ENCODE results near the gene CHST13. TPM values are rescaled to one million over a fixed set of nuclear protein-coding genes. Genes with fewer than 3 reads are reported as not detected.

The CHST13 gene
- total and polyA plus RNA-seq, 2 donors (not counting 3 experiments of a cell fraction or from before 2014, with no cell fraction given), result 0.04 TPM; not detected in 1

- no peaks in the 10 kb centered on the region for H3K4me1 ChIP-seq (ENCODE audit: control insufficient read depth, extremely low read depth, insufficient read depth, low read length)
- peaks cover 13 to 17% of the 10 kb centered on the region in 2 experiments for H3K27me3 ChIP-seq (ENCODE audit: control insufficient read depth in 2 of 2, insufficient read depth in 2 of 2, low read length in 2 of 2)
- no peaks in the 10 kb centered on the region for H3K9me3 ChIP-seq (replicated peaks; ENCODE audit: control insufficient read depth, insufficient read depth, low read length)
- no peak overlapping the region for H3K4me3 ChIP-seq (replicated peaks in 1 of 3; ENCODE audit: insufficient read depth in 1 of 3, low read depth in 1 of 3, low read length in 3 of 3)
- no peaks in the 10 kb centered on the region for H3K79me2 ChIP-seq (ENCODE audit: control insufficient read depth, insufficient read depth, low read length)
- no peak for DNase-seq (ENCODE audit: low read depth, low spot score)
- no peak overlapping the region for H2AFZ ChIP-seq (ENCODE audit: low read depth, low read length)
- dilution Hi-C loops (cut with MboI; ENCODE audit: extremely low pct_ligation_motif_present, low sequenced_read_pairs), result no loop called here
- FAIRE-seq, result no peak
- BruUV-seq (replicated peaks), result no TSS peak
- no peaks in the 10 kb centered on the region for H3K9me1 ChIP-seq (replicated peaks; ENCODE audit: control insufficient read depth, extremely low read depth, insufficient read depth, low read length)
- no peaks in the 10 kb centered on the region for H4K20me1 ChIP-seq (replicated peaks; ENCODE audit: control insufficient read depth, extremely low read depth, insufficient read depth, low read length)
- no peaks in the 10 kb centered on the region for H3K36me3 ChIP-seq (ENCODE audit: control insufficient read depth in 2 of 2, extremely low read depth in 1 of 2, insufficient read depth in 2 of 2, low read length in 2 of 2)
- H3K27ac ChIP-seq (ENCODE audit: insufficient read depth, low read depth, low read length), result no peak overlapping the region
- CTCF ChIA-PET, result interaction anchor here (0.9 to 1.2 kb wide), 4 partner anchors 11 to 1021 kb away, joined by 3 to 5 read pairs (median 4); no protein-coding TSS in a partner anchor
- no peak overlapping the region for H3K4me2 ChIP-seq (ENCODE audit: insufficient read depth, low read length)
- no peak overlapping the region for H3K9ac ChIP-seq (replicated peaks; ENCODE audit: extremely low read depth, insufficient read depth, low read length)
- POLR2A ChIA-PET, result no interaction called here
- TF ChIP-seq EZH2 (IDR thresholded peaks at IDR 0.05; ENCODE audit: borderline replicate concordance, low read depth, low read length, severe bottlenecking) (no peak), POLR2A (IDR thresholded peaks at IDR 0.05; ENCODE audit: low read depth, low read length) (no peak)
- intact Hi-C loops (cut with micrococcal nuclease), result loop anchor here (10.0 kb wide), 1 partner anchor 478 kb away; no protein-coding TSS in a partner anchor
Measured at GRCh38 chr3:126526668-126527005, 2.7 kb downstream of the CHST13 start.

GRCh38 chr3:126527006-126527405 is 3.1 kb downstream of the CHST13 start:
- ChIA-PET CTCF (interaction anchor here (0.9 to 1.2 kb wide), 4 partner anchors 11 to 1021 kb away, joined by 3 to 5 read pairs (median 4); no protein-coding TSS in a partner anchor), POLR2A (no interaction called here)
- Histone ChIP-seq H3K4me3 (replicated peaks in 1 of 3; ENCODE audit: insufficient read depth in 1 of 3, low read depth in 1 of 3, low read length in 3 of 3) (no peak overlapping the region), H3K27me3 (ENCODE audit: control insufficient read depth in 2 of 2, insufficient read depth in 2 of 2, low read length in 2 of 2) (peaks cover 13 to 17% of the 10 kb centered on the region in 2 experiments), H3K9me1 (replicated peaks; ENCODE audit: control insufficient read depth, extremely low read depth, insufficient read depth, low read length) (no peaks in the 10 kb centered on the region), H3K36me3 (ENCODE audit: control insufficient read depth in 2 of 2, extremely low read depth in 1 of 2, insufficient read depth in 2 of 2, low read length in 2 of 2) (no peaks in the 10 kb centered on the region), H3K9ac (replicated peaks; ENCODE audit: extremely low read depth, insufficient read depth, low read length) (no peak overlapping the region), H3K4me1 (ENCODE audit: control insufficient read depth, extremely low read depth, insufficient read depth, low read length) (no peaks in the 10 kb centered on the region), H2AFZ (ENCODE audit: low read depth, low read length) (no peak overlapping the region), H3K4me2 (ENCODE audit: insufficient read depth, low read length) (no peak overlapping the region), H3K79me2 (ENCODE audit: control insufficient read depth, insufficient read depth, low read length) (no peaks in the 10 kb centered on the region), H3K9me3 (replicated peaks; ENCODE audit: control insufficient read depth, insufficient read depth, low read length) (no peaks in the 10 kb centered on the region), H3K27ac (ENCODE audit: insufficient read depth, low read depth, low read length) (no peak overlapping the region), H4K20me1 (replicated peaks; ENCODE audit: control insufficient read depth, extremely low read depth, insufficient read depth, low read length) (no peaks in the 10 kb centered on the region)
- FAIRE-seq (no peak), DNase-seq (ENCODE audit: low read depth, low spot score) (no peak)
- no TSS peak for BruUV-seq (replicated peaks)
- dilution Hi-C loops (cut with MboI; ENCODE audit: extremely low pct_ligation_motif_present, low sequenced_read_pairs) (no loop called here), intact Hi-C loops (cut with micrococcal nuclease) (loop anchor here (10.0 kb wide), 1 partner anchor 478 kb away; no protein-coding TSS in a partner anchor)
- TF ChIP-seq MYC (IDR thresholded peaks at IDR 0.05; ENCODE audit: low read depth, low read length) (no peak), FOS (IDR thresholded peaks at IDR 0.05; ENCODE audit: borderline replicate concordance, insufficient read depth, low read length) (no peak), POLR2A (IDR thresholded peaks at IDR 0.05; ENCODE audit: low read depth, low read length) (no peak), JUN (IDR thresholded peaks at IDR 0.05; ENCODE audit: borderline replicate concordance, insufficient read depth, insufficient read length, low read depth) (no peak), GATA2 (IDR thresholded peaks at IDR 0.05; ENCODE audit: insufficient read depth, insufficient read length, low read depth, low read length) (no peak), POLR2AphosphoS5 (IDR thresholded peaks at IDR 0.05; ENCODE audit: insufficient read depth, low read depth, low read length) (no peak), EZH2 (IDR thresholded peaks at IDR 0.05; ENCODE audit: borderline replicate concordance, low read depth, low read length, severe bottlenecking) (no peak)
- TF ChIP-seq, protein P1, sequence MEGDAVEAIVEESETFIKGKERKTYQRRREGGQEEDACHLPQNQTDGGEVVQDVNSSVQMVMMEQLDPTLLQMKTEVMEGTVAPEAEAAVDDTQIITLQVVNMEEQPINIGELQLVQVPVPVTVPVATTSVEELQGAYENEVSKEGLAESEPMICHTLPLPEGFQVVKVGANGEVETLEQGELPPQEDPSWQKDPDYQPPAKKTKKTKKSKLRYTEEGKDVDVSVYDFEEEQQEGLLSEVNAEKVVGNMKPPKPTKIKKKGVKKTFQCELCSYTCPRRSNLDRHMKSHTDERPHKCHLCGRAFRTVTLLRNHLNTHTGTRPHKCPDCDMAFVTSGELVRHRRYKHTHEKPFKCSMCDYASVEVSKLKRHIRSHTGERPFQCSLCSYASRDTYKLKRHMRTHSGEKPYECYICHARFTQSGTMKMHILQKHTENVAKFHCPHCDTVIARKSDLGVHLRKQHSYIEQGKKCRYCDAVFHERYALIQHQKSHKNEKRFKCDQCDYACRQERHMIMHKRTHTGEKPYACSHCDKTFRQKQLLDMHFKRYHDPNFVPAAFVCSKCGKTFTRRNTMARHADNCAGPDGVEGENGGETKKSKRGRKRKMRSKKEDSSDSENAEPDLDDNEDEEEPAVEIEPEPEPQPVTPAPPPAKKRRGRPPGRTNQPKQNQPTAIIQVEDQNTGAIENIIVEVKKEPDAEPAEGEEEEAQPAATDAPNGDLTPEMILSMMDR (IDR thresholded peaks at IDR 0.05; ENCODE audit: extremely low read depth in 1 of 2, insufficient read depth in 1 of 2, low read depth in 1 of 2, low read length in 2 of 2), result no peak
- TF ChIP-seq, protein P2, sequence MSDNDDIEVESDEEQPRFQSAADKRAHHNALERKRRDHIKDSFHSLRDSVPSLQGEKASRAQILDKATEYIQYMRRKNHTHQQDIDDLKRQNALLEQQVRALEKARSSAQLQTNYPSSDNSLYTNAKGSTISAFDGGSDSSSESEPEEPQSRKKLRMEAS (IDR thresholded peaks at IDR 0.05; ENCODE audit: insufficient read depth, insufficient read length), result no peak

All from endothelial cell of umbilical vein (primary cell).